ENCODE measurements around the gene UTP11. TPM values are rescaled to one million over a fixed set of nuclear protein-coding genes. Genes with fewer than 3 reads are reported as not detected.

UTP11 gene
- total and polyA plus RNA-seq, 4 donors = 11.0 to 17.8 (median 11.8) TPM

DNA sequence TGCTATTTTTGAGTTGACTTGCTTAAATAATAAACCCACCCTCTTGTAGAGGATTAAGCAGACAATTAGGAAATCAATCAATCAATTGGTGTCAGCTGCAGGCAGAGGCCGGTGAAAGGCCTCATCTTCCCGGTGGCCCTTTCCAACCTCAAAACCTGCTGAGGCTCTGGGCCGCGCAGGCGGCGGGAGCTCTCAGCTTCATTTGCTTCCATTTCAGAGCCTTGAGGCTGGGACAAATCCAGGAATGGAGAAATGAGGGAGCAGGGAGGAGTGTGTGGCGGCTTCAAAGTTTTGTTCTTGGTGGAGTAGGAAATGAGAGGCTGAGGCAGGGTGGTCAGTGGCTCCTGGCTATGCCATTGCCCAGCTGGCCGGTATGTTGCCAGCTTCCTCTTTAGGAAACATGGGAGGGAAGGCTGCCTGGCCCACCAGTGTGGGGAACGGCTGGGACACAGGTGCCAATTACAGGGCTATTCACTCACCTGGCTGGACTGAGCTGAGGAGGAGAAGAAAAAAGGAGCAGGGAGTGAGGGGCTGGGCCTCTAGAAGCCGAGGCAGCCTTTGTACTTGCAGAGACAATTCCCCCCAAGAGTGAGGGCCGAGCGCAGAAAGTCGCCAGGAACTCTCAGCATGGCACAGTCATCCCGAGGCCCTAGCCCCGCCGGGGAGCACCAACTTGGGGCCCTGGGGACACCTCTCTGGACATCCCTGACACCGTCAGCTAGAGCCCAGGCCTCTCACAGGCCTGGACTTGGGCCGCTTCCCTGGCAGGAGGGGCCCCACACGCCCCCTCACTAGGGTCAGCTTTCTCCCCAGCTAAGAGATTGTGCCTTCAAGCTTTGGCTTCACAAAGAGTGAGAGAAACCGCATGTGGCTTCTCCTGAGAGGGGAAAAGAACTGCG is 29.7 kb downstream of the UTP11 start:
- WGBS = 91% methylated on average over 21 of the region's 21 CpGs
- Histone ChIP-seq H3K36me3 (ENCODE audit: control insufficient read depth in 4 of 4, insufficient read depth in 3 of 4, low read depth in 1 of 4, low read length in 3 of 4) (no peaks in the 10 kb centered on the region), H3K27me3 (ENCODE audit: control insufficient read depth in 4 of 4, insufficient read depth in 4 of 4, low read length in 3 of 4) (peaks cover 0 to 9% (median 4%) of the 10 kb centered on the region in 4 donors), H3K4me3 (ENCODE audit: low read depth in 1 of 3, low read length in 3 of 3) (no peak overlapping the region), H3K27ac (ENCODE audit: low read depth in 1 of 2, low read length in 2 of 2) (no peak overlapping the region), H3K9me3 (ENCODE audit: control insufficient read depth in 4 of 4, low read length in 3 of 4) (no peaks in the 10 kb centered on the region), H3K9ac (ENCODE audit: low read depth in 1 of 2, low read length in 2 of 2) (no peak overlapping the region), H3K4me1 (ENCODE audit: control insufficient read depth in 4 of 4, insufficient read depth in 4 of 4, low read length in 3 of 4) (peaks cover 8 to 28% (median 11%) of the 10 kb centered on the region in 4 donors)
- DNase-seq (ENCODE audit: low spot score) = no peak
- TF ChIP-seq, protein P1, sequence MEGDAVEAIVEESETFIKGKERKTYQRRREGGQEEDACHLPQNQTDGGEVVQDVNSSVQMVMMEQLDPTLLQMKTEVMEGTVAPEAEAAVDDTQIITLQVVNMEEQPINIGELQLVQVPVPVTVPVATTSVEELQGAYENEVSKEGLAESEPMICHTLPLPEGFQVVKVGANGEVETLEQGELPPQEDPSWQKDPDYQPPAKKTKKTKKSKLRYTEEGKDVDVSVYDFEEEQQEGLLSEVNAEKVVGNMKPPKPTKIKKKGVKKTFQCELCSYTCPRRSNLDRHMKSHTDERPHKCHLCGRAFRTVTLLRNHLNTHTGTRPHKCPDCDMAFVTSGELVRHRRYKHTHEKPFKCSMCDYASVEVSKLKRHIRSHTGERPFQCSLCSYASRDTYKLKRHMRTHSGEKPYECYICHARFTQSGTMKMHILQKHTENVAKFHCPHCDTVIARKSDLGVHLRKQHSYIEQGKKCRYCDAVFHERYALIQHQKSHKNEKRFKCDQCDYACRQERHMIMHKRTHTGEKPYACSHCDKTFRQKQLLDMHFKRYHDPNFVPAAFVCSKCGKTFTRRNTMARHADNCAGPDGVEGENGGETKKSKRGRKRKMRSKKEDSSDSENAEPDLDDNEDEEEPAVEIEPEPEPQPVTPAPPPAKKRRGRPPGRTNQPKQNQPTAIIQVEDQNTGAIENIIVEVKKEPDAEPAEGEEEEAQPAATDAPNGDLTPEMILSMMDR (IDR thresholded peaks at IDR 0.05; ENCODE audit: low read depth, low read length, missing input control) = no peak
- no peak for TF ChIP-seq SP1 (IDR thresholded peaks at IDR 0.05)
- TF ChIP-seq FOXA1 (IDR thresholded peaks at IDR 0.05) = no peak

DNA sequence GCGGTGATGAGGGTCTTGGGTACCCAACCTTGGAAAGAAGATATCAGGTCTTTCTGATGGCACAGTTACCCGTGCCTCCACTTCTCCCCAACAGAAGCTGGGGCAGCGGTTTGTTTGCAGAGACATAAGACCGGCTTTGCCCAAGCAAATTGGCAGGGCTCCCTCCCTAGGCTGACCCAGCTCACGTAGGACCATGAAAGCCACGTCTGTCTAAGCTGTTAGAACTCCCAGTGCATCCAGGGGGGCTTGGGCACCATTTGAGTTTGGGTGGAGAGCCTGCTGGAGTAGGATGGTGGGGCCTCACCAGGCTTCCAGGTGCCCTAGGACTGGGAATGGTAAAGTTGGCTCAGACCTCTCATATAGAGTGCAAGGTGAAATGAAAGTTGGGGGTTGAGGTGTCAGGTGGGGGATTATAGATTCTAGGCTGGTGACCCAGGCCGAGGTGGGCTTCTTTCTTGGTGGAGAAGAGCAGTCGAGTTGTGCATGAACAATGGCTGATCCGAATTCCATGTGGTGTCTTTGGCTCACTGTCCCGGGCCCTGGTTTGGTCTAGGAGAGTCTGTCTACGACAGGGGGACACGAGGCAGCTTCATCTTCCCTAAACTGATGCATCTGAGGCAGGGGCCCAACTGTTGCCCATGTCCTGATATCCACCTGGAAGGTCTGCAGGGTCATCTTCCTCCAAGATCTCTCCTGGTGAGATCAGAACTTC is 30.7 kb downstream of the UTP11 start:
- TF ChIP-seq, protein P2, sequence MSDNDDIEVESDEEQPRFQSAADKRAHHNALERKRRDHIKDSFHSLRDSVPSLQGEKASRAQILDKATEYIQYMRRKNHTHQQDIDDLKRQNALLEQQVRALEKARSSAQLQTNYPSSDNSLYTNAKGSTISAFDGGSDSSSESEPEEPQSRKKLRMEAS (IDR thresholded peaks at IDR 0.05) = no peak
- no peak for TF ChIP-seq HNF4A (conservative IDR thresholded peaks at IDR 0.05)
- TF ChIP-seq JUND (IDR thresholded peaks at IDR 0.05) = no peak
- TF ChIP-seq YY1 (IDR thresholded peaks at IDR 0.05) = no peak
- TF ChIP-seq, protein P3, sequence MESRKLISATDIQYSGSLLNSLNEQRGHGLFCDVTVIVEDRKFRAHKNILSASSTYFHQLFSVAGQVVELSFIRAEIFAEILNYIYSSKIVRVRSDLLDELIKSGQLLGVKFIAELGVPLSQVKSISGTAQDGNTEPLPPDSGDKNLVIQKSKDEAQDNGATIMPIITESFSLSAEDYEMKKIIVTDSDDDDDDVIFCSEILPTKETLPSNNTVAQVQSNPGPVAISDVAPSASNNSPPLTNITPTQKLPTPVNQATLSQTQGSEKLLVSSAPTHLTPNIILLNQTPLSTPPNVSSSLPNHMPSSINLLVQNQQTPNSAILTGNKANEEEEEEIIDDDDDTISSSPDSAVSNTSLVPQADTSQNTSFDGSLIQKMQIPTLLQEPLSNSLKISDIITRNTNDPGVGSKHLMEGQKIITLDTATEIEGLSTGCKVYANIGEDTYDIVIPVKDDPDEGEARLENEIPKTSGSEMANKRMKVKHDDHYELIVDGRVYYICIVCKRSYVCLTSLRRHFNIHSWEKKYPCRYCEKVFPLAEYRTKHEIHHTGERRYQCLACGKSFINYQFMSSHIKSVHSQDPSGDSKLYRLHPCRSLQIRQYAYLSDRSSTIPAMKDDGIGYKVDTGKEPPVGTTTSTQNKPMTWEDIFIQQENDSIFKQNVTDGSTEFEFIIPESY (IDR thresholded peaks at IDR 0.05) = no peak
- TF ChIP-seq SP1 (IDR thresholded peaks at IDR 0.05) = no peak
- TF ChIP-seq RAD21 (IDR thresholded peaks at IDR 0.05) = no peak
- TF ChIP-seq FOXA2 (IDR thresholded peaks at IDR 0.05) = no peak
- TF ChIP-seq, protein P4, sequence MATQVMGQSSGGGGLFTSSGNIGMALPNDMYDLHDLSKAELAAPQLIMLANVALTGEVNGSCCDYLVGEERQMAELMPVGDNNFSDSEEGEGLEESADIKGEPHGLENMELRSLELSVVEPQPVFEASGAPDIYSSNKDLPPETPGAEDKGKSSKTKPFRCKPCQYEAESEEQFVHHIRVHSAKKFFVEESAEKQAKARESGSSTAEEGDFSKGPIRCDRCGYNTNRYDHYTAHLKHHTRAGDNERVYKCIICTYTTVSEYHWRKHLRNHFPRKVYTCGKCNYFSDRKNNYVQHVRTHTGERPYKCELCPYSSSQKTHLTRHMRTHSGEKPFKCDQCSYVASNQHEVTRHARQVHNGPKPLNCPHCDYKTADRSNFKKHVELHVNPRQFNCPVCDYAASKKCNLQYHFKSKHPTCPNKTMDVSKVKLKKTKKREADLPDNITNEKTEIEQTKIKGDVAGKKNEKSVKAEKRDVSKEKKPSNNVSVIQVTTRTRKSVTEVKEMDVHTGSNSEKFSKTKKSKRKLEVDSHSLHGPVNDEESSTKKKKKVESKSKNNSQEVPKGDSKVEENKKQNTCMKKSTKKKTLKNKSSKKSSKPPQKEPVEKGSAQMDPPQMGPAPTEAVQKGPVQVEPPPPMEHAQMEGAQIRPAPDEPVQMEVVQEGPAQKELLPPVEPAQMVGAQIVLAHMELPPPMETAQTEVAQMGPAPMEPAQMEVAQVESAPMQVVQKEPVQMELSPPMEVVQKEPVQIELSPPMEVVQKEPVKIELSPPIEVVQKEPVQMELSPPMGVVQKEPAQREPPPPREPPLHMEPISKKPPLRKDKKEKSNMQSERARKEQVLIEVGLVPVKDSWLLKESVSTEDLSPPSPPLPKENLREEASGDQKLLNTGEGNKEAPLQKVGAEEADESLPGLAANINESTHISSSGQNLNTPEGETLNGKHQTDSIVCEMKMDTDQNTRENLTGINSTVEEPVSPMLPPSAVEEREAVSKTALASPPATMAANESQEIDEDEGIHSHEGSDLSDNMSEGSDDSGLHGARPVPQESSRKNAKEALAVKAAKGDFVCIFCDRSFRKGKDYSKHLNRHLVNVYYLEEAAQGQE (IDR thresholded peaks at IDR 0.05) = no peak
- no peak for TF ChIP-seq NR2F2 (IDR thresholded peaks at IDR 0.05)
- no peak for TF ChIP-seq GABPA (IDR thresholded peaks at IDR 0.05 in 1 of 2, conservative IDR thresholded peaks at IDR 0.05 in 1 of 2)
- TF ChIP-seq EGR1 (IDR thresholded peaks at IDR 0.05; ENCODE audit: low read depth in 2 of 2) = no peak
- no peak overlapping the region for H3K4me3 ChIP-seq (ENCODE audit: low read depth in 1 of 3, low read length in 3 of 3)
- H3K27me3 ChIP-seq (ENCODE audit: control insufficient read depth in 4 of 4, insufficient read depth in 4 of 4, low read length in 3 of 4) = peaks cover 0 to 9% (median 4%) of the 10 kb centered on the region in 4 donors
- H3K27ac ChIP-seq (ENCODE audit: low read depth in 1 of 2, low read length in 2 of 2) = no peak overlapping the region
- no peaks in the 10 kb centered on the region for H3K36me3 ChIP-seq (ENCODE audit: control insufficient read depth in 4 of 4, insufficient read depth in 3 of 4, low read depth in 1 of 4, low read length in 3 of 4)
- peaks cover 12 to 38% (median 17%) of the 10 kb centered on the region in 4 donors for H3K4me1 ChIP-seq (ENCODE audit: control insufficient read depth in 4 of 4, insufficient read depth in 4 of 4, low read length in 3 of 4)
- no peak for DNase-seq (ENCODE audit: low spot score)
- 86% methylated on average over 12 of the region's 12 CpGs for WGBS
- H3K9ac ChIP-seq (ENCODE audit: low read depth in 1 of 2, low read length in 2 of 2) = no peak overlapping the region
- H3K9me3 ChIP-seq (ENCODE audit: control insufficient read depth in 4 of 4, low read length in 3 of 4) = no peaks in the 10 kb centered on the region
